Liver (tissue), 9 donors: ENCODE data around the gene SYNJ1. TPM values are rescaled to one million over a fixed set of nuclear protein-coding genes. Genes with fewer than 3 reads are reported as not detected.
"Not testable (repeated sequence)": the region's sequence is repeated elsewhere in the genome, so short reads cannot be mapped to it uniquely, and the experiment has no call there.

ENCODE experiments used
- DNase-seq: peaks from one replicate; pipeline ENCODE4 v3.0.0-alpha.2; 2017; ENCODE audit warnings: low spot score
- H3K27ac ChIP-seq, 2 donors: one replicate each; pipeline ENCODE4 v1.7.0; 2013; ENCODE audit warnings: inconsistent platforms in 2 of 2, low read length in 2 of 2, control low read depth in 1 of 2, low read depth in 1 of 2, mild to moderate bottlenecking in 1 of 2
- H3K27me3 ChIP-seq, 4 donors: one replicate each; pipeline versions ENCODE4 v1.6.1 to v1.7.0; 2013; ENCODE audit warnings: low read length in 3 of 4, inconsistent platforms in 1 of 4, mild to moderate bottlenecking in 1 of 4, moderate library complexity in 1 of 4; ENCODE audit not compliant: control insufficient read depth in 4 of 4, insufficient read depth in 4 of 4
- H3K36me3 ChIP-seq, 4 donors: one replicate each; pipeline versions ENCODE4 v1.6.1 to v1.7.0; 2013; ENCODE audit warnings: low read length in 3 of 4, mild to moderate bottlenecking in 3 of 4, low read depth in 1 of 4, moderate library complexity in 1 of 4; ENCODE audit not compliant: control insufficient read depth in 4 of 4, insufficient read depth in 3 of 4
- H3K4me1 ChIP-seq, 4 donors: one replicate each; pipeline versions ENCODE4 v1.6.1 to v1.7.0; 2013; ENCODE audit warnings: low read length in 3 of 4, mild to moderate bottlenecking in 3 of 4, moderate library complexity in 1 of 4; ENCODE audit not compliant: control insufficient read depth in 4 of 4, insufficient read depth in 4 of 4
- H3K4me3 ChIP-seq, 3 donors: one replicate each; pipeline versions ENCODE4 v1.6.1 to v1.7.0; 2013; ENCODE audit warnings: low read length in 3 of 3, control low read depth in 1 of 3, low read depth in 1 of 3, mild to moderate bottlenecking in 1 of 3
- H3K9ac ChIP-seq, 2 donors: one replicate each; pipeline ENCODE4 v1.7.0; 2013; ENCODE audit warnings: low read length in 2 of 2, mild to moderate bottlenecking in 2 of 2, moderate library complexity in 2 of 2, control low read depth in 1 of 2, low read depth in 1 of 2
- H3K9me3 ChIP-seq, 4 donors: one replicate each; pipeline versions ENCODE4 v1.6.1 to v1.7.0; 2013; ENCODE audit warnings: low read length in 3 of 4; ENCODE audit not compliant: control insufficient read depth in 4 of 4
- GABPA ChIP-seq, 2 donors: IDR thresholded peaks in 1 of 2; conservative IDR thresholded peaks in 1 of 2; 2 replicates each; pipeline ENCODE4 v1.6.1; 2016; ENCODE audit warnings: antibody characterized with exemption in 2 of 2, mild to moderate bottlenecking in 1 of 2, moderate library complexity in 1 of 2
- HNF4A ChIP-seq, 2 donors: conservative IDR thresholded peaks; 2 replicates each; pipeline ENCODE4 v1.6.1; 2016; ENCODE audit warnings: antibody characterized with exemption in 2 of 2, mild to moderate bottlenecking in 2 of 2
- NR2F2 ChIP-seq: IDR thresholded peaks from 2 replicates; pipeline ENCODE4 v1.6.1; 2016; ENCODE audit warnings: antibody characterized with exemption
- RAD21 ChIP-seq, 2 donors: IDR thresholded peaks; 2 replicates each; pipeline ENCODE4 v1.6.1; 2016; ENCODE audit warnings: antibody characterized with exemption in 2 of 2, mild to moderate bottlenecking in 2 of 2
- RXRA ChIP-seq, 2 donors: IDR thresholded peaks; 2 replicates each; pipeline ENCODE4 v1.6.1; 2017 to 2018; ENCODE audit warnings: antibody characterized with exemption in 2 of 2, mild to moderate bottlenecking in 1 of 2
- YY1 ChIP-seq: IDR thresholded peaks from 2 replicates; pipeline ENCODE4 v1.6.1; 2016; ENCODE audit warnings: antibody characterized with exemption, mild to moderate bottlenecking
- WGBS: extraction: QIAGEN DNeasy Blood & Tissue Kit; methylation state at CpG from one replicate; pipeline ENCODE4 v1.1.7; 2013; 5-methylcytosine and 5-hydroxymethylcytosine counted together
- polyA plus RNA-seq, 2 donors: library from polyadenylated mRNA; stranded (reverse) in 1 of 2; unstranded in 1 of 2; fragments of 200-250 nt in 1 of 2; fragments of >200 nt in 1 of 2; fragmentation: Nextera tagmentation in 1 of 2; extraction: Ambion mirVana in 1 of 2; gene quantifications; one replicate each; pipeline versions ENCODE4 v1.2.1 to v1.2.3, GENCODE V29; 2013 to 2015
- total RNA-seq, 2 donors: library from RNA; depleted of rRNA; stranded (reverse); fragments of >200 nt; gene quantifications; one replicate each; pipeline ENCODE4 v1.2.3, GENCODE V29; 2014
- TF ChIP-seq, protein P1 (sequence below): fragments of 150-350 bp; IDR thresholded peaks from 2 replicates; pipeline ENCODE4 v1.5.1; 2017; ENCODE audit warnings: improper control_type of control experiment, low read depth, low read length; ENCODE audit not compliant: missing input control
- TF ChIP-seq, protein P2 (sequence below): IDR thresholded peaks from 2 replicates; pipeline ENCODE4 v1.6.1; 2016; ENCODE audit warnings: antibody characterized with exemption, mild to moderate bottlenecking
- donor health status: healthy.
- donor health status: healthy.
- donor health status: healthy.
- donor health status: healthy.
- donor health status: healthy.

SYNJ1 gene
- total and polyA plus RNA-seq, 4 donors: 2.5 to 7.2 (median 5.0) TPM

DNA sequence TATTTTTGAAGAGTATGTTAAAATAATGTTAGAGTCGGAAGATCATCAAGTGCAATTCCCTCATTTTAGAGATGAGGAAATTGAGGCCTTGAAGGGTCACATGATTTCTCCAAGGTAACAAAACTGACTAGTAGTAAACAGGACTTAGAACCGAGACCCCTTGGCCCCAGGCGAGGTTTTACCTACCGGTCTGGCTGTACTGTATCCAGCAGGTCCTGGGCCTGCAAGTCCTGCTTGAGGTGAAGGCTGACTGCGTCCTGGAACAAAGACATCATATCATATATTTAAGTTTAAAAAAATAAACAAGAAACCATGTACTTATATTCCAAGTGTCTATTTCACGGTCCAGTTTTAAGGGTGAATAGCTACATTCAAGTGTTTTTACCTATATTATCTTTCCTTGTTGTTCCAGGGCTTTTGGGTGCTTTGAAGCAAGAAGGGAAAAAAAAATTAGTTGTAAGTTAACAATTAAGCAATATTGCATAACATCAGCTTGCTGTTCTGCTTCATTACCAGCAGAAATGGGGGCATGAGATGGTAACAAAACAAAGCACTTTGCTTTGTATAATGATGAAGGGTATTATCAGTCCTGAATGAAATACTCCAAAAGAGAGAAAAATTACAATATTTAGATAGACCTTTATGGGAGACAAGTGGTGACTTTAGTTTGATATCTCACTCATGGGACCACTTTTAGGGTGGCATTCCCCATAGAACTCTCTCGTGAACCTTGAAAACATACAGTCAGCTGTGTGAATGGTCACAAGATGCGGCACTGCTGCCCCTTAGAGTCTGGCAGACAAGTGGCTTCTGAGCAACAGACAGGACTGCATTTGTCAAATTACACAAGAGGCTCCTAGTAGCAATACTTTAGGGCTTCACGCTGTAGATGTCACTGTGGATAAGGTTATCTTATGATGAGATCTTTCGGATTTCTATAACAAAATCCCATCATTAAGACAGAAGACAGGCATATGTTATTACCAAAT, 85.8 kb downstream of the SYNJ1 start:
- H3K27ac ChIP-seq: peak overlapping the region in 1 of 2 donors; percentile 28
- 48% methylated on average over 10 of the region's 10 CpGs for WGBS
- no peak overlapping the region for H3K4me3 ChIP-seq
- H3K36me3 ChIP-seq: peaks cover 10 to 33% (median 20%) of the 10 kb centered on the region in 4 donors
- peaks cover 2 to 18% (median 16%) of the 10 kb centered on the region in 4 donors for H3K4me1 ChIP-seq
- H3K9ac ChIP-seq: peak overlapping the region in 1 of 2 donors; percentile 36
- TF ChIP-seq NR2F2 (no peak), RAD21 (IDR thresholded peaks at IDR 0.05) (peak in 1 of 2 donors; percentile 14), HNF4A (conservative IDR thresholded peaks at IDR 0.05) (peak in 1 of 2 donors; percentile 32), RXRA (IDR thresholded peaks at IDR 0.05) (peak in 1 of 2 donors; percentile 15), YY1 (peak; percentile 59)
- TF ChIP-seq, protein P1, sequence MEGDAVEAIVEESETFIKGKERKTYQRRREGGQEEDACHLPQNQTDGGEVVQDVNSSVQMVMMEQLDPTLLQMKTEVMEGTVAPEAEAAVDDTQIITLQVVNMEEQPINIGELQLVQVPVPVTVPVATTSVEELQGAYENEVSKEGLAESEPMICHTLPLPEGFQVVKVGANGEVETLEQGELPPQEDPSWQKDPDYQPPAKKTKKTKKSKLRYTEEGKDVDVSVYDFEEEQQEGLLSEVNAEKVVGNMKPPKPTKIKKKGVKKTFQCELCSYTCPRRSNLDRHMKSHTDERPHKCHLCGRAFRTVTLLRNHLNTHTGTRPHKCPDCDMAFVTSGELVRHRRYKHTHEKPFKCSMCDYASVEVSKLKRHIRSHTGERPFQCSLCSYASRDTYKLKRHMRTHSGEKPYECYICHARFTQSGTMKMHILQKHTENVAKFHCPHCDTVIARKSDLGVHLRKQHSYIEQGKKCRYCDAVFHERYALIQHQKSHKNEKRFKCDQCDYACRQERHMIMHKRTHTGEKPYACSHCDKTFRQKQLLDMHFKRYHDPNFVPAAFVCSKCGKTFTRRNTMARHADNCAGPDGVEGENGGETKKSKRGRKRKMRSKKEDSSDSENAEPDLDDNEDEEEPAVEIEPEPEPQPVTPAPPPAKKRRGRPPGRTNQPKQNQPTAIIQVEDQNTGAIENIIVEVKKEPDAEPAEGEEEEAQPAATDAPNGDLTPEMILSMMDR: no peak
- no peak for DNase-seq
- no peaks in the 10 kb centered on the region for H3K9me3 ChIP-seq
- no peaks in the 10 kb centered on the region for H3K27me3 ChIP-seq

DNA sequence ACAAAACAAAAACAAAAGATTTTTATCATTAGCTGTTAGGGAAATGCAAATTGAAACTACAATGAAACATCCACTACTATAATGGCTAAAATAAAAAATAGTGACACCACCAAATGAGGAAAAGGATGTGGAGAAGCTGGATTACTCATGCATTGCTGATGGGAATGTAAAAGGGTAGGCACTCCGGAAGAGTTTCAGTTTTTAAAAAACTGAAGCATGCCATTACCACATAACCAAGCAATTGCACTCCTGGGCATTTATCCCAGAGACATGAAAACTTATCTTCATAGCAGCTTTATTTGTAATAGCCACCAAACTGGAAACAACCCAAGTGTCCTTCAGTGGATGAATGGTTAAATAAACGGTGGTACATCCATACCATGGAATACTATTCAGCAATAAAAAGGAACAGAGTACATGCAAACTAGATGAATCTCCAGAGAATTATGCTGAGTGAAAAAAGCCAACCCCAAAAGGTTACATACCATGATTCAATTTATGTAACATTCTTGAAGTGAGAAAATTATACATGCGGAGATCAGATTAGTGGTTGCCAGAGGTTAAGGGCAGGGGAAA, 101.1 kb downstream of the SYNJ1 start:
- no peaks in the 10 kb centered on the region for H3K9me3 ChIP-seq
- no peak overlapping the region for H3K4me3 ChIP-seq
- H3K4me1 ChIP-seq: no peaks in the 10 kb centered on the region
- WGBS: 97% methylated on average over 3 of the region's 3 CpGs
- TF ChIP-seq GABPA (IDR thresholded peaks at IDR 0.05 in 1 of 2, conservative IDR thresholded peaks at IDR 0.05 in 1 of 2): no peak
- TF ChIP-seq RAD21 (IDR thresholded peaks at IDR 0.05): no peak
- no peak for TF ChIP-seq RXRA (IDR thresholded peaks at IDR 0.05)
- TF ChIP-seq, protein P1: no peak
- TF ChIP-seq, protein P2, sequence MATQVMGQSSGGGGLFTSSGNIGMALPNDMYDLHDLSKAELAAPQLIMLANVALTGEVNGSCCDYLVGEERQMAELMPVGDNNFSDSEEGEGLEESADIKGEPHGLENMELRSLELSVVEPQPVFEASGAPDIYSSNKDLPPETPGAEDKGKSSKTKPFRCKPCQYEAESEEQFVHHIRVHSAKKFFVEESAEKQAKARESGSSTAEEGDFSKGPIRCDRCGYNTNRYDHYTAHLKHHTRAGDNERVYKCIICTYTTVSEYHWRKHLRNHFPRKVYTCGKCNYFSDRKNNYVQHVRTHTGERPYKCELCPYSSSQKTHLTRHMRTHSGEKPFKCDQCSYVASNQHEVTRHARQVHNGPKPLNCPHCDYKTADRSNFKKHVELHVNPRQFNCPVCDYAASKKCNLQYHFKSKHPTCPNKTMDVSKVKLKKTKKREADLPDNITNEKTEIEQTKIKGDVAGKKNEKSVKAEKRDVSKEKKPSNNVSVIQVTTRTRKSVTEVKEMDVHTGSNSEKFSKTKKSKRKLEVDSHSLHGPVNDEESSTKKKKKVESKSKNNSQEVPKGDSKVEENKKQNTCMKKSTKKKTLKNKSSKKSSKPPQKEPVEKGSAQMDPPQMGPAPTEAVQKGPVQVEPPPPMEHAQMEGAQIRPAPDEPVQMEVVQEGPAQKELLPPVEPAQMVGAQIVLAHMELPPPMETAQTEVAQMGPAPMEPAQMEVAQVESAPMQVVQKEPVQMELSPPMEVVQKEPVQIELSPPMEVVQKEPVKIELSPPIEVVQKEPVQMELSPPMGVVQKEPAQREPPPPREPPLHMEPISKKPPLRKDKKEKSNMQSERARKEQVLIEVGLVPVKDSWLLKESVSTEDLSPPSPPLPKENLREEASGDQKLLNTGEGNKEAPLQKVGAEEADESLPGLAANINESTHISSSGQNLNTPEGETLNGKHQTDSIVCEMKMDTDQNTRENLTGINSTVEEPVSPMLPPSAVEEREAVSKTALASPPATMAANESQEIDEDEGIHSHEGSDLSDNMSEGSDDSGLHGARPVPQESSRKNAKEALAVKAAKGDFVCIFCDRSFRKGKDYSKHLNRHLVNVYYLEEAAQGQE: no peak
- H3K27me3 ChIP-seq: no peaks in the 10 kb centered on the region
- H3K27ac ChIP-seq: no peak overlapping the region
- H3K36me3 ChIP-seq: peaks cover 4 to 19% (median 14%) of the 10 kb centered on the region in 4 donors
- no peak for DNase-seq
- no peak overlapping the region for H3K9ac ChIP-seq

DNA sequence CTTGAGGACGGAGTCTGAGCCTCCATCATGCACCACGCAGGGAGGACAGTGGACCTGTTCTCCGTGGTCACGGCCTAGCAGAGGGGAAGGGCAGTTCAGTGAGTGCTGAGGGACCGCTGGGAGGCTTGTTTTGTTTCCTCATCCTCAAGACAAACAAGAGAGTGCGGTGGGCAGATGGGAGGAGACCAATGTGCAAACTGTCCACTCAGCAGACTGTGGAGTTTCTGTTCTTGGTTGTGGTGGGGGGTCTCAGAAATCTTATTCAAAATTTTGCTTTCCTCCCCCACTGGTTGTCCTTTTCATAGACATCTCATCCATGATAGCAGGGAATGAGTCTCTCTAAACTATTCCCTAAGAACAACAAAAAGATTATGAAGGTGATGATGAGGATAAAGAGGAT, 109.6 kb downstream of the SYNJ1 start:
- 75% methylated on average over 6 of the region's 6 CpGs for WGBS
- not testable (repeated sequence) for H3K9ac ChIP-seq, H3K4me1 ChIP-seq, H3K36me3 ChIP-seq, H3K9me3 ChIP-seq, H3K4me3 ChIP-seq, H3K27me3 ChIP-seq, DNase-seq, H3K27ac ChIP-seq
